ENCODE measurements around the gene DAW1. TPM values are rescaled to one million over a fixed set of nuclear protein-coding genes. Genes with fewer than 3 reads are reported as not detected.

The DAW1 gene
- polyA plus RNA-seq, 6 donors from 2014 or later: not detected

- Mint-ChIP-seq H3K27ac (no peak overlapping the region), H3K4me1 (no peaks in the 10 kb centered on the region), H3K36me3 (no peaks in the 10 kb centered on the region), H3K27me3 (peaks cover 0 to 7% (median 5%) of the 10 kb centered on the region in 3 donors), H3K4me3 (no peak overlapping the region), H3K9me3 (peaks cover 0 to 9% (median 0%) of the 10 kb centered on the region in 7 donors)
- ATAC-seq (ENCODE audit: low read depth in 2 of 2) (no peak), DNase-seq (no peak)
Observed at GRCh38 chr2:227971619-227972230, 100.3 kb downstream of the DAW1 start.

DNA sequence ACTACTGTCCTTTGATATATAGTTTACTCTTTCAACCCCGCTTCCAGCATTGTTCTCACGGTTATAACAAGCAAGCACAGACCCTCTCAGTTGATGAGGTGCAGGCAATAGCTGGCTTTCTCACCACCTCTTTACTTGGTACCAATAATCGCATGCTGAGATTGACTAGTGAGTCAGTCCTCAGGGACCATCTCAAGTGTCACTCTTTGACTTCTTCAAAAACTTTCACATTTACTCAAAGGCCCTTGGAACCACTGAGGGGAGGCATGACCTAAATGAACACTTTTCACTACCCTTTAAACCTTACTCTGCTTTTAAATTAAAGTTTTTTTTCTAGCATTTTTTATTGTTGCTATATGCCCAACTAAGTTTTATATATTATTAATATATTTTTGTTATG lies 101.8 kb downstream of the DAW1 start:
- Mint-ChIP-seq H3K9me3 (peaks cover 0 to 3% (median 0%) of the 10 kb centered on the region in 7 donors), H3K4me3 (no peak overlapping the region), H3K27ac (no peak overlapping the region), H3K27me3 (peaks cover 0 to 7% (median 5%) of the 10 kb centered on the region in 3 donors), H3K36me3 (no peaks in the 10 kb centered on the region), H3K4me1 (no peaks in the 10 kb centered on the region)
- DNase-seq (no peak), ATAC-seq (ENCODE audit: low read depth in 2 of 2) (no peak)

Other genes starting within 250 kb of the DAW1 start
- not detected for gene SCYGR5, start 204.8 kb upstream of the DAW1 start, polyA plus RNA-seq (ENCODE audit: low read depth in 6 of 6)
- gene SLC19A3, start 153.6 kb upstream of the DAW1 start, polyA plus RNA-seq (ENCODE audit: low read depth in 6 of 6): not detected
- gene SCYGR6, start 146.9 kb upstream of the DAW1 start, polyA plus RNA-seq (ENCODE audit: low read depth in 6 of 6): not detected
- not detected for gene SCYGR7, start 143.3 kb upstream of the DAW1 start, polyA plus RNA-seq (ENCODE audit: low read depth in 6 of 6)
- gene SCYGR8, start 125.7 kb upstream of the DAW1 start, polyA plus RNA-seq (ENCODE audit: low read depth in 6 of 6): not detected
- gene CCL20, start 57.8 kb upstream of the DAW1 start, polyA plus RNA-seq (ENCODE audit: low read depth in 6 of 6): under 1 TPM in 1 of 6 donors, not detected in 5; 0.94 TPM